ENCODE results near the gene BCL11B. TPM values are rescaled to one million over a fixed set of nuclear protein-coding genes. Genes with fewer than 3 reads are reported as not detected.

BCL11B gene
- total and polyA plus RNA-seq, 4 donors: 0.04 to 0.42 (median 0.16) TPM

DNA sequence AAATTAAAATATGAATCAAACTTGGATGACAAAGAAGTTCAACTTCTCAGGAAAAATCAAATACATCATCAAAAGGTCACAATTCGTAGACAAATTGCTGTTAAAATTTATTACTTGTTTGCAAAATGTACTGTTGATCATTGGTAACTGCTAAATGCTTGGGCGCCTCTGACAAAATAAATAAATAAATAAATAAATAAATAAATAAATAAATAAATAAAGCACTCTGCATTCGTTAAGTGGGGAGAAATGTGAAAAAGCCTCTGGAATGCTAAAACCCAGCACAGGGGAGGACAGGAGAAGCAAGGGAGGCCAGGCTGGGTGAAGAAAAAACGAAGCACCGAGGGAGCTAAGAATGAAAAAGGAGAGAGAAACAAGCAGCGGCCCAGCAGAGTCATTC lies 115.2 kb downstream of the BCL11B start (continued):
- TF ChIP-seq REST (IDR thresholded peaks at IDR 0.05): no peak
- TF ChIP-seq YY1 (IDR thresholded peaks at IDR 0.05): no peak
- no peak for TF ChIP-seq GABPA (IDR thresholded peaks at IDR 0.05 in 1 of 2, conservative IDR thresholded peaks at IDR 0.05 in 1 of 2)

GRCh38 chr14:99156090-99156425 lies 115.9 kb downstream of the BCL11B start:
- H3K27me3 ChIP-seq (ENCODE audit: control insufficient read depth in 4 of 4, insufficient read depth in 4 of 4, low read length in 3 of 4): no peaks in the 10 kb centered on the region
- peak; percentile 5 for DNase-seq (ENCODE audit: low spot score)
- TF ChIP-seq EGR1 (IDR thresholded peaks at IDR 0.05; ENCODE audit: low read depth in 2 of 2) (no peak), ZBTB33 (IDR thresholded peaks at IDR 0.05) (no peak), GABPA (IDR thresholded peaks at IDR 0.05 in 1 of 2, conservative IDR thresholded peaks at IDR 0.05 in 1 of 2) (no peak), TAF1 (conservative IDR thresholded peaks at IDR 0.05) (no peak), NR2F2 (IDR thresholded peaks at IDR 0.05) (no peak), ATF3 (IDR thresholded peaks at IDR 0.05) (no peak), RAD21 (IDR thresholded peaks at IDR 0.05) (no peak), RXRA (IDR thresholded peaks at IDR 0.05) (no peak), HNF4G (IDR thresholded peaks at IDR 0.05) (no peak), CTCF (IDR thresholded peaks at IDR 0.05; ENCODE audit: low read depth, low read length, missing input control) (no peak), FOXA2 (IDR thresholded peaks at IDR 0.05) (no peak), YY1 (IDR thresholded peaks at IDR 0.05) (no peak), HNF4A (conservative IDR thresholded peaks at IDR 0.05) (no peak), SP1 (IDR thresholded peaks at IDR 0.05) (no peak), JUND (IDR thresholded peaks at IDR 0.05) (no peak), REST (IDR thresholded peaks at IDR 0.05) (no peak), FOXA1 (IDR thresholded peaks at IDR 0.05) (no peak), MAX (IDR thresholded peaks at IDR 0.05) (no peak)
- no peaks in the 10 kb centered on the region for H3K9me3 ChIP-seq (ENCODE audit: control insufficient read depth in 4 of 4, low read length in 3 of 4)
- no peaks in the 10 kb centered on the region for H3K36me3 ChIP-seq (ENCODE audit: control insufficient read depth in 4 of 4, insufficient read depth in 3 of 4, low read depth in 1 of 4, low read length in 3 of 4)
- no peak overlapping the region for H3K27ac ChIP-seq (ENCODE audit: low read depth in 1 of 2, low read length in 2 of 2)
- no peak overlapping the region for H3K9ac ChIP-seq (ENCODE audit: low read depth in 1 of 2, low read length in 2 of 2)
- whole genome bisulfite sequencing: 74% methylated on average over 7 of the region's 7 CpGs
- H3K4me1 ChIP-seq (ENCODE audit: control insufficient read depth in 4 of 4, insufficient read depth in 4 of 4, low read length in 3 of 4): peaks cover 0 to 9% (median 3%) of the 10 kb centered on the region in 4 donors
- no peak overlapping the region for H3K4me3 ChIP-seq (ENCODE audit: low read depth in 1 of 3, low read length in 3 of 3)

All from liver (tissue), 9 donors.